AG04450 (cell line): Measurements from ENCODE around the gene IL5. TPM values are rescaled to one million over a fixed set of nuclear protein-coding genes. Genes with fewer than 3 reads are reported as not detected.

Experiments used
- CTCF ChIA-PET: fragments of 300-600, 350-600 bp; formaldehyde crosslinking; extraction: SDS; loops from one replicate; lab custom pipeline; 2022; ENCODE audit warnings: antibody characterized with exemption, inconsistent platforms; lab: Charles Lee
- POLR2A ChIA-PET: fragments of 350-600 bp; formaldehyde crosslinking; extraction: SDS; loops from one replicate; lab custom pipeline; 2021; ENCODE audit warnings: antibody characterized with exemption, inconsistent platforms; lab: Yijun Ruan, JAX
- DNase-seq: peaks from one replicate; pipeline ENCODE4 v3.0.0-alpha.2; 2011; ENCODE audit warnings: low read depth, low spot score
- H3K27ac ChIP-seq: one replicate; pipeline ENCODE4 v1.5.1; 2012; ENCODE audit warnings: low read depth, low read length, control low read depth
- H3K27me3 ChIP-seq: one replicate; pipeline ENCODE4 v1.6.0; 2012; ENCODE audit warnings: low read length; ENCODE audit not compliant: control insufficient read depth, insufficient read depth
- H3K4me3 ChIP-seq: 2 replicates; pipeline ENCODE4 v1.5.1; 2011; ENCODE audit warnings: mild to moderate bottlenecking, low read depth, low read length, control low read depth
- H3K9me3 ChIP-seq: 2 replicates; pipeline ENCODE4 v1.5.1; 2012; ENCODE audit warnings: low read length; ENCODE audit not compliant: control insufficient read depth, insufficient read depth
- polyA plus RNA-seq: library from polyadenylated mRNA; depleted of rRNA; stranded (reverse); fragments of >200 nt; gene quantifications from 2 replicates; pipeline ENCODE4 v1.2.3, GENCODE V29; 2011
- TF ChIP-seq, protein P1 (sequence below): IDR thresholded peaks from 2 replicates; pipeline ENCODE4 v1.5.1; 2011; ENCODE audit warnings: low read depth, low read length, control low read depth, inconsistent platforms

IL5 gene
- polyA plus RNA-seq, 1 experiment, result not detected

DNA sequence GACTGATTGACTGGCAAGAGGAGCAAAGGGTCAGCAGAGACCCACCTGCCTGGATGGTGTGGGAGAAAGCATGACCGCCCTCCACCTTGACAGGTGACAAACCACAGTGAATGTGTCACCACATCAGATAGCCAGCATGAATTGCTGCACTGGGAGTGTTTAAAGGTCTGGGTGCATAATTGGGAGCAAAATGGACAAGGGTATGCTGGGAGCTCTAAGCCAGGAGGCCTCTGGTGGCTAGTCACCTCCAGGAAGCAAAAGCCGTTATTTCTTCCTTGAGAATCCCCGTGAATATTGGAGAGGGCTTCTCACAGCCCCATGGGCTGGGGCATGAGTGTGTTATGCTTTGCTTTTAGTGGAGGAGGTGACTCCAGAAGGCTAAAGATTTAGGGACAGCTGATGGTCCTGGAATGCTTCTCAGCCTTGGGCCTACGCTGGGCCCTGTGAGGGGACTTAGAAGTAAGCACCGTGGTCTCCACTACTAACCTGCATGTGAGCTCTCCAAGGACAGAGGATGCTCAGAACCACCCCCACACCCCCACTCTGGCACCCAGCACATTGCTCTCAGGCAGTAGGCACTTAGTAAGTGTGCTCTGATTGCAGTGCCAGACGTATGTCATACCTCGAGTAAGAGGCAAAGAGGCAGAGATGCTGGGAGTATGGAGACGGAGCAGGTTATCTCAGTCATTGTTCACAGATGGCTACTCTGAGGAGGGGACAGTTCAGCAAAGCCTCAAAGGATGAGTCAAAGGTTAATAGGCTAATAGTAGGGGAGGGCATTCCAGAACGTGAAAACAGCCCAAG, 43.7 kb downstream of the IL5 start:
- ChIA-PET POLR2A (no interaction called here), CTCF (interaction anchor here (0.7 to 11.9 kb wide), 5 partner anchors 42 to 319 kb away, joined by 3 to 209 read pairs (median 5); no protein-coding TSS in a partner anchor)

DNA sequence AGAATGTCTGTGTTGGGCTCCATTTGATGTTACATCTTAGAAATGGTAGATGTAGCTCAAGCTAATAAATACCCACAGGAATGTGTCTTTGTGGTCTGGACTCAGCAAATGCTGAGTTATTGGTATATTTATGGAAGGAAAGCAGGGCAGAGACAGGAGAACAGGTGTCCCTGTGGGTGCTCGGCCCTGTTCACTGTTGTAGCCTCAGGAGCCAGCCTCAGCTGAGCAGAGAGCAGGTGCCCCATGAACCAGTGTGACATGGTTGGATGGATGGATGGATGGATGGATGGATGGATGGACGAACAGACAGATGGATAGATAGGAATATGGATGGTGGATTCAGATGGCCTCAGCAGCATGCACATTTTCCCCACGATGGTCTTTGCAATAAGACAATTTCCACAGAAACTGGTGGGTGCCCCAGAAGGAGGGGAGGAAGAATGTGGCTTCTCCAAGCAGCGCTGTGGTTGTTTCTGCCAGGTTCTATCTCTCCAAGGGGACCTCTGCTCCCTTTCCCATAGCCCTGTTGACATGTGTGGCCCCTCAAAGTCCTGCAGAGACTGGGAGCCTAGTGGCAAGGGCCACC, 44.5 kb downstream of the IL5 start:
- no peaks in the 10 kb centered on the region for H3K27me3 ChIP-seq
- ChIA-PET CTCF (interaction anchor here (1.0 to 11.9 kb wide), 4 partner anchors 78 to 318 kb away, joined by 3 to 209 read pairs (median 5); no protein-coding TSS in a partner anchor), POLR2A (interaction anchor here (1.7 to 3.9 kb wide), 3 partner anchors 7 to 110 kb away, joined by 6 to 45 read pairs (median 30); no protein-coding TSS in a partner anchor)
- TF ChIP-seq, protein P1, sequence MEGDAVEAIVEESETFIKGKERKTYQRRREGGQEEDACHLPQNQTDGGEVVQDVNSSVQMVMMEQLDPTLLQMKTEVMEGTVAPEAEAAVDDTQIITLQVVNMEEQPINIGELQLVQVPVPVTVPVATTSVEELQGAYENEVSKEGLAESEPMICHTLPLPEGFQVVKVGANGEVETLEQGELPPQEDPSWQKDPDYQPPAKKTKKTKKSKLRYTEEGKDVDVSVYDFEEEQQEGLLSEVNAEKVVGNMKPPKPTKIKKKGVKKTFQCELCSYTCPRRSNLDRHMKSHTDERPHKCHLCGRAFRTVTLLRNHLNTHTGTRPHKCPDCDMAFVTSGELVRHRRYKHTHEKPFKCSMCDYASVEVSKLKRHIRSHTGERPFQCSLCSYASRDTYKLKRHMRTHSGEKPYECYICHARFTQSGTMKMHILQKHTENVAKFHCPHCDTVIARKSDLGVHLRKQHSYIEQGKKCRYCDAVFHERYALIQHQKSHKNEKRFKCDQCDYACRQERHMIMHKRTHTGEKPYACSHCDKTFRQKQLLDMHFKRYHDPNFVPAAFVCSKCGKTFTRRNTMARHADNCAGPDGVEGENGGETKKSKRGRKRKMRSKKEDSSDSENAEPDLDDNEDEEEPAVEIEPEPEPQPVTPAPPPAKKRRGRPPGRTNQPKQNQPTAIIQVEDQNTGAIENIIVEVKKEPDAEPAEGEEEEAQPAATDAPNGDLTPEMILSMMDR, result no peak
- H3K9me3 ChIP-seq, result no peaks in the 10 kb centered on the region
- H3K4me3 ChIP-seq, result no peak overlapping the region
- DNase-seq, result no peak
- peak overlapping the region; percentile 11 for H3K27ac ChIP-seq

More for the DNA sequence above, 43.7 kb downstream of the IL5 start:
- Histone ChIP-seq H3K27me3 (no peaks in the 10 kb centered on the region), H3K4me3 (no peak overlapping the region), H3K27ac (no peak overlapping the region), H3K9me3 (no peaks in the 10 kb centered on the region)
- no peak for DNase-seq
- TF ChIP-seq, protein P1, result no peak

DNA sequence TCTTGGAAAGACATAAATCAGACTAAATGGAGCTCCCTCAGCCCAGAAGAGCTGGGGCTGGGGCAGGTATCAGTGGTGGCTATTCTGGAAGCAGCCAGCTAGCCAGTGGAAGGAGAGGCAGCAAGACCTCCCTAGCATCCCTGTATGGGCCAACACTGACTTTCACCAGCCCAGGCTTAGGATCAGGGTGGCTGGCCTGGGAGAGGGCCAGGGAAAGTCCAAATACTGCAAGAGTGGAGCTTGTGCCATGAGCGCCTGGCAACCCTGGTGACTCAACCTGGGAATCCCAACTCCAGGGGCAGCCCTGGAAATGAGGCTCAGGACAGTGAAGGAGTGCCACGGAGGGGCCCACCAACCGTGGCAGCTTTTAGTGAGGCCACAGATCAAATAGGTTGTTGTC, 45.2 kb downstream of the IL5 start:
- Histone ChIP-seq H3K27ac (peak overlapping the region; percentile 97), H3K27me3 (no peaks in the 10 kb centered on the region), H3K9me3 (no peaks in the 10 kb centered on the region), H3K4me3 (peak overlapping the region; percentile 5; the same call in 1 of the 2 replicates)
- no peak for DNase-seq
- CTCF ChIA-PET, result interaction anchor here (0.6 to 11.9 kb wide), 5 partner anchors 8 to 293 kb away, joined by 3 to 209 read pairs (median 6); no protein-coding TSS in a partner anchor
- TF ChIP-seq, protein P1, result no peak
- POLR2A ChIA-PET, result interaction anchor here (0.5 to 3.9 kb wide), 8 partner anchors 8 to 110 kb away, joined by 3 to 45 read pairs (median 5); partner anchors contain the start of gene RAD50

DNA sequence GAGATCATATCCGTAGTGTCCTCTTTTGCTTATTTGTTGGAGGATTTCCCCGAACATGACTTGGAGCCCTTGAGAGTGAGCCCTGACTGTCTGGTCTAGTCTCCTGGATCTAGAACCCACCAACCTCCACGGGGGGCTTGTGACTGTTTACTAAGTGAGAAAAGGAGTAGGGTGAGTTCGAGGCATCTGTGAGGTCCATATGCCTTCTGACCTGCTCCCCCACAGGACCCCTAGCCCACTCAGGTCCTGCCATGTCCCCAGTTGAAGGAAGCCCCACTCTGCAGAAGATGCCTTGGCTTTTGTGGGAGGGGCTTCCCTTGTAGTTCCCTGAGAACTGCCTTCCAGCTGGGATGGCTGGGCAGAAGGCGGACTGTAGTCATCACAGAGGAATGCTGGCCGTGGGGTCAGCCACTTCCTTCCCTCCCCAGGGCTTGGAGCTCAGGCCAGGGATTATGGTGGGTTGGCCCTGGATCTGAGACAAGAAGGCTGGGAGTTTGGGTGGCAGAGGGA, 45.8 kb downstream of the IL5 start:
- Histone ChIP-seq H3K27ac (peak overlapping the region; percentile 97), H3K9me3 (no peaks in the 10 kb centered on the region), H3K4me3 (peak overlapping the region; percentile 74), H3K27me3 (no peaks in the 10 kb centered on the region)
- TF ChIP-seq, protein P1, result no peak
- ChIA-PET CTCF (interaction anchor here (1.0 to 11.9 kb wide), 5 partner anchors 9 to 111 kb away, joined by 3 to 209 read pairs (median 6); no protein-coding TSS in a partner anchor), POLR2A (interaction anchor here (1.0 to 3.9 kb wide), 10 partner anchors 8 to 270 kb away, joined by 3 to 45 read pairs (median 5); partner anchors contain the start of gene RAD50)
- peak; percentile 86 for DNase-seq
